Testis (tissue), 3 donors: ENCODE results near the gene HDHD5. TPM values are rescaled to one million over a fixed set of nuclear protein-coding genes. Genes with fewer than 3 reads are reported as not detected.

Source experiments
- DNase-seq: peaks from one replicate; pipeline ENCODE4 v3.0.0-alpha.2; 2019
- H3K27ac ChIP-seq, 2 donors: fragments of 200-600 bp; sonication (generic); one replicate each; pipeline ENCODE4 v1.5.1; 2019
- H3K27me3 ChIP-seq: fragments of 200-600 bp; sonication (generic); one replicate; pipeline ENCODE4 v1.5.1; 2019
- H3K36me3 ChIP-seq: fragments of 200-600 bp; sonication (generic); one replicate; pipeline ENCODE4 v1.5.1; 2017; ENCODE audit warnings: low read depth; ENCODE audit errors: missing control alignments
- H3K4me1 ChIP-seq: fragments of 200-600 bp; sonication (generic); one replicate; pipeline ENCODE4 v1.5.1; 2019
- H3K4me3 ChIP-seq, 2 donors: fragments of 200-600 bp; sonication (generic); one replicate each; pipeline ENCODE4 v1.5.1; 2017 to 2019
- H3K9me3 ChIP-seq: fragments of 200-600 bp; sonication (generic); one replicate; pipeline ENCODE4 v1.5.1; 2017
- POLR2A ChIP-seq: fragments of 450-650 bp; IDR thresholded peaks from one replicate; pipeline ENCODE4 v1.6.1; 2017; ENCODE audit warnings: antibody characterized with exemption, mild to moderate bottlenecking, moderate library complexity
- WGBS, 2 donors: methylation state at CpG; one replicate each; pipeline ENCODE4 v1.1.5; 2018; 5-methylcytosine and 5-hydroxymethylcytosine counted together
- intact Hi-C: fragments of 100-400 bp; cut with DNase I; formaldehyde crosslinking; loops from one replicate; pipeline ENCODE4 v1.15.1; 2023; ENCODE audit warnings: low total_unique reads
- polyA plus RNA-seq: library from polyadenylated mRNA; stranded (reverse); fragments of 350-450 nt; fragmentation: Illumina TruSeq; extraction: RNeasy Lipid Tissue Mini Kit (QIAGEN cat#74804); gene quantifications from one replicate; pipeline ENCODE4 v1.2.3, GENCODE V29; 2014; ENCODE audit warnings: low read depth, low replicate concordance; ENCODE audit not compliant: insufficient read depth
- total RNA-seq, 2 donors: library from RNA; depleted of rRNA; stranded (reverse); fragments of >200 nt; gene quantifications; one replicate each; pipeline ENCODE4 v1.2.3, GENCODE V29; 2016
- TF ChIP-seq, protein P1 (sequence below), 3 experiments: fragments of 450-650 bp in 2 of 3; fragments of 200-600 bp in 1 of 3; sonication (generic) in 1 of 3; IDR thresholded peaks; one replicate each; pipeline ENCODE4 v1.5.1; 2016 to 2019; ENCODE audit warnings: antibody characterized with exemption in 3 of 3, mild to moderate bottlenecking in 2 of 3, moderate library complexity in 1 of 3

The HDHD5 gene
- total and polyA plus RNA-seq, 3 donors from 2014 or later: 34.0 to 46.3 (median 41.5) TPM

DNA sequence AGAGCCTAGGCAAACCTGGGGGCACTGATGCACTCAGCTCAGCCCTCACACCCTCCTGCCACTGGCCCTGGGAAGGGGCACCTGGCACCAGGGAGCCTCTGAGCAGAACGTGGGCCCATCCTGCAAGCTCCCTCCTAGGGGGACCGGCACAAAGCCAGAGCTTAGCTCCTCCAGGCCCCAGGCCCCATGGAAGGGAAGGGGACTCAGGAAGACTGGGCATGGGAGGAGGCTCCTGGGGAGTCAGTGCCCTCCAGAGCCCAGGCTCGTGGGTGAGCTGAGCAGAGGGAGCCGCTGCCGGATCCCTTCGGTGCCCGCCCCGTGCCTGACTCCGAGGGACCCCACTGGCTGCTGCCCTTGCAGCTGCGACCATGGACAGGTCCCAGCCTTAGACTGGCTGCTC is 31.6 kb upstream of the HDHD5 start:
- Histone ChIP-seq H3K36me3 (no peaks in the 10 kb centered on the region), H3K4me1 (no peaks in the 10 kb centered on the region), H3K4me3 (no peak overlapping the region), H3K27ac (no peak overlapping the region), H3K27me3 (no peaks in the 10 kb centered on the region), H3K9me3 (no peaks in the 10 kb centered on the region)
- TF ChIP-seq, protein P1, sequence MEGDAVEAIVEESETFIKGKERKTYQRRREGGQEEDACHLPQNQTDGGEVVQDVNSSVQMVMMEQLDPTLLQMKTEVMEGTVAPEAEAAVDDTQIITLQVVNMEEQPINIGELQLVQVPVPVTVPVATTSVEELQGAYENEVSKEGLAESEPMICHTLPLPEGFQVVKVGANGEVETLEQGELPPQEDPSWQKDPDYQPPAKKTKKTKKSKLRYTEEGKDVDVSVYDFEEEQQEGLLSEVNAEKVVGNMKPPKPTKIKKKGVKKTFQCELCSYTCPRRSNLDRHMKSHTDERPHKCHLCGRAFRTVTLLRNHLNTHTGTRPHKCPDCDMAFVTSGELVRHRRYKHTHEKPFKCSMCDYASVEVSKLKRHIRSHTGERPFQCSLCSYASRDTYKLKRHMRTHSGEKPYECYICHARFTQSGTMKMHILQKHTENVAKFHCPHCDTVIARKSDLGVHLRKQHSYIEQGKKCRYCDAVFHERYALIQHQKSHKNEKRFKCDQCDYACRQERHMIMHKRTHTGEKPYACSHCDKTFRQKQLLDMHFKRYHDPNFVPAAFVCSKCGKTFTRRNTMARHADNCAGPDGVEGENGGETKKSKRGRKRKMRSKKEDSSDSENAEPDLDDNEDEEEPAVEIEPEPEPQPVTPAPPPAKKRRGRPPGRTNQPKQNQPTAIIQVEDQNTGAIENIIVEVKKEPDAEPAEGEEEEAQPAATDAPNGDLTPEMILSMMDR (IDR thresholded peaks at IDR 0.05): no peak
- TF ChIP-seq POLR2A: no peak
- intact Hi-C loops: no loop called here
- WGBS, 2 donors: 80 to 90% methylated on average over 1 to 10 of the region's 10 CpGs
- DNase-seq: no peak

DNA sequence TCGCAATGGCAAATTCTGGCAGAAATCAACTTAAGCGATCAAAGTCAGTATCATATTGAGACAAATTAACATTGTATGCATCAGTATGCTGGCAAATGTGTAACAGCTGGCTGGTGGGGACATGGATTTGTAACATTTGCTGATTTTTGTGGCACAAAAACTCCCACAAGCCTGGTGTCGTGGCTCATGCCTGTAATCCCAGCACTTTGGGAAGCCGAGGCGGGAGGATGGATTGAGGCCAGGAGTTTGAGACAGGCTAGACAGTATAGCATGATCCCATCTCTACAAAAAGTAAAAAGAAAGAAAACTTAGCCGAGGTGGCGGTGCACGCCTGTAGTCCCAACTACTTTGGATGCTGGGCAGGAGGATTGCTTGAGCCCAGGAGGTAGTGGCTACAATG is 17.6 kb upstream of the HDHD5 start:
- H3K27me3 ChIP-seq: no peaks in the 10 kb centered on the region
- no peaks in the 10 kb centered on the region for H3K36me3 ChIP-seq
- H3K27ac ChIP-seq: no peak overlapping the region
- intact Hi-C loops: loop anchor here (10.0 kb wide), 1 partner anchor 318 kb away; no protein-coding TSS in a partner anchor
- peak; percentile 38 for DNase-seq
- H3K4me3 ChIP-seq: no peak overlapping the region
- no peaks in the 10 kb centered on the region for H3K9me3 ChIP-seq
- H3K4me1 ChIP-seq: peaks cover 15% of the 10 kb centered on the region
- WGBS, 2 donors: 74 to 83% methylated on average over 8 of the region's 8 CpGs
- TF ChIP-seq, protein P1 (IDR thresholded peaks at IDR 0.05): no peak
- no peak for TF ChIP-seq POLR2A

GRCh38 chr22:17172029-17172833 is 13.2 kb upstream of the HDHD5 start:
- Histone ChIP-seq H3K36me3 (no peaks in the 10 kb centered on the region), H3K9me3 (no peaks in the 10 kb centered on the region), H3K27ac (peak overlapping the region; percentile 65 to 75), H3K4me1 (peaks cover 12% of the 10 kb centered on the region), H3K4me3 (peak overlapping the region; percentile 61 to 78), H3K27me3 (no peaks in the 10 kb centered on the region)
- no peak for TF ChIP-seq POLR2A
- TF ChIP-seq, protein P1 (IDR thresholded peaks at IDR 0.05): no peak
- intact Hi-C loops: loop anchor here (10.0 kb wide), 1 partner anchor 323 kb away; no protein-coding TSS in a partner anchor
- 25 to 31% methylated on average over 22 to 24 of the region's 24 CpGs for WGBS, 2 donors
- DNase-seq: peak; percentile 54

DNA sequence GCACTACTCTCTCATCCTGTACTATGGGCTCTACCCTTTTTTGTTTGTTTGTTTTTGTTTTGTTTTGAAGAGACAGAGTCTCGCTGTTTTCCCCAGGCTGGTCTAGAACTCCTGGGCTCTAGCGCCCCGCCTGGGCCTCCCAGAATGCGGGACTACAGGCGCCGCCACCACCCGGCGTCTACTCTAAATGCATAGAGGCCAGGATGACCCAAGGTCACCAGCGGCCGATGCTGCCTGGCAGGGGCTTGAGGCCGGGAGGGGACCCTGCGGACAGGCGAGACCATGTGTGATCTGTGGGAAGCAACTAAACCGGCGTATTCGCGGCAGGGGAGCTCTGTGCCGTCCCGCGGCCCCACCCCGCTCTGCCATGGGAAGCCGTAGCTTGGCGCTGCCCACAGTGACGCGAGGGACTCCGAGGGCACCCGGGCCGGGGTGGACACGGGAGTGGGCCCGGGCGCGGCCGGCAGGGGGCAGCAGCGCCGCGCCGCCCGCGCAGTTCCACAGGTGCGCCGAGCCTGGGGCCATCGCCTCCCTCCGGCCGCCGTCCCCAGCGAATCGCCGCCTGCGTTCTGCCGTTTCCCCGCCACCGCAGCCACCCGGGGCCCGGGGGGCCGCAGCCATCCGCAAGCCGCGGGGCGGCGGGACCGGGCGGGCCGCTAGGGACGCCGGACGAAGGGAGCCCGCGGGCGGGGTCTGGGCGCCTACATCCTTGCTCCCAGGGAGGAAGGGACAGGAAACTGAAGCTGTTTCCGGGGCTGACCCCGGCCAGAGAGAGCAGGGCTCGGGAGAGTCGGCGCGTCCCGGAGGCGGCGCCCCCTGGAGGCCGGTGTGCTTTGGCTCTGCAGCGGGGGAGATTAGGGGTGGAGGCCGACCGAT is 12.3 kb upstream of the HDHD5 start:
- H3K27me3 ChIP-seq: no peaks in the 10 kb centered on the region
- TF ChIP-seq, protein P1 (IDR thresholded peaks at IDR 0.05): peak; percentile 85 to 95 (median 89)
- no peak for TF ChIP-seq POLR2A
- H3K4me1 ChIP-seq: peaks cover 9% of the 10 kb centered on the region
- H3K4me3 ChIP-seq: peak overlapping the region; percentile 61 to 78
- DNase-seq: peak; percentile 91
- H3K27ac ChIP-seq: peak overlapping the region; percentile 65 to 75
- no peaks in the 10 kb centered on the region for H3K9me3 ChIP-seq
- intact Hi-C loops: loop anchor here (10.0 kb wide), 1 partner anchor 323 kb away; no protein-coding TSS in a partner anchor
- WGBS, 2 donors: 1 to 2% methylated on average over 9 to 81 of the region's 83 CpGs
- H3K36me3 ChIP-seq: no peaks in the 10 kb centered on the region
